Measurements from ENCODE around the gene MTARC1. TPM values are rescaled to one million over a fixed set of nuclear protein-coding genes. Genes with fewer than 3 reads are reported as not detected.

The MTARC1 gene
- total RNA-seq, 2 experiments from 2014 or later = not detected

Other genes with a start within 250 kb of the MTARC1 start
- under 1 TPM; 0.63 to 0.78 TPM for gene C1orf115, start 96.5 kb upstream of the MTARC1 start, total RNA-seq
- not detected for gene MTARC2, start 38.6 kb upstream of the MTARC1 start, total RNA-seq
- gene HLX, start 92.5 kb downstream of the MTARC1 start, total RNA-seq = under 1 TPM; 0.23 to 0.25 TPM

Measured in activated CD4-positive, alpha-beta T cell treated with anti-CD3 and anti-CD28 coated beads for 36 hours (primary cell).